GM11168 (cell line): ENCODE results near the gene TPRKB.
"Not testable (repeated sequence)": the region's sequence is repeated elsewhere in the genome, so short reads cannot be mapped to it uniquely, and the experiment has no call there.

Source experiments
- in situ Hi-C: fragments of 300-500 bp; cut with MboI; formaldehyde crosslinking; loops from one replicate; pipeline ENCODE4 v1.12.0; 2022; ENCODE audit warnings: low sequenced_read_pairs; ENCODE audit not compliant: unreplicated experiment

Gene TPRKB

DNA sequence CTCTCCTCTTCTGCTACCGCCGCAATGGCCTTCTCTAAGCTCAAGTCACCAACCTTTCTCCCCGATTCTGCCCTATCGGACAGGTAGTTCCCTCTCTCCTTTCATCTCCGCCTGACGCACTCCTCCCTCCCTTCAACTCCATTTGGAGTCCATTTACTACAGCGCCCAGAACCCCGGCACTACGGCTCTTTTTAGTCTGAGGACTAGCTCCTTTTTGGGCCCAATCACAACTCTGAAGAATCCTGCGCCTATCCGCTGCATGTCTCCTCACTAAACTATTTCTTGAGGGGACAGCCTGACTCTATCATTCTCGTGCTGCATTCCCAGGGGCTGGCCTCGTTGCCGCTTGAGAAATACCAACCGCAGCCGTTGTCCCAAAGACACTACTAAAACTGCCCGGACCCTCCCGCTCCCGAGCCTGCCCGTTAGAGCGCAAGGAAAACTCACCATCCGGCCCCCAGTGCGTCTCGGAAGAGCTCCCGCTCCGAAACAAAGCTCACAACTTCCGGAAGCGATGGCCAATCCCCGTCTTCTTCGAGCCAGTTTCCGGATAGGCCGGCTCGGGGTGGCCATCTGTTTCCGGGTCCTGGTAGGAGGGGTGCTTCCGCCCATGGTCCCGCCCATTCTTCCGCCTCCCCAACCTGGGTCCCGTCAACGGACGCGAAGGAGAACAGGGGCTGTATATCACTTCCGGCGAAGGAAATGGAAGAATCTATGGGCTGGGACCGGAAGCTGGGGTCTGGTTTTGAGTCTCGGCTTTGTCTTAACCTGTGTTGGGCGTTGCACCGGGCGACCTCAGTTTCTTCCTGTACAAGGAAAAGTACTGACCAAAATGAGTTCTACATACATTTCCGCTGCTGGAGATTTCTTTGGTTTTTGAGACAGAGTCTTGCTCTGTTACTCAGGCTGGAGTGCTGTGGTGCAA lies at the start of gene TPRKB:
Gene TPRKB, minus strand, starts transcription at position 491 of the 925 bp plus-strand sequence. CDS start 2,776 bp downstream, outside the sequence.
- in situ Hi-C loops: no loop called here

DNA sequence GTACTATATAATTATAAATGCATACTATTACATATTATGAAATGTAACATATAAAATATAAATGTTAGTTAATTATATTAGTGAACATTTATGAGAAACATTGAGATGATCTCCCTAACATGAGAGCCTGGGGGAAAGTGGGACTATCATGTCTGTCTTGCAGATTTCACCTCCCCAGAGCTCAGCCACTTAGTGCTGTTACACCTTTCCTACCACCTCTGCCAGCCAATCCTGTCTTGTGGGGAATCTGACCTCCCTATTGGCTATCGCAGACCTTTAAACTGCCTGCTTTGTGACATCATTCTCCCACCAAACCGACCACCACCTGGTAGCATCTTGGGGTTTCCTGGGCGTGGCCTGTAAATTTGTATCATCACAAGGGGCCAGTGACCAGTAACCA lies 46.7 kb upstream of the TPRKB start, which contains the start of gene C2orf78:
Gene C2orf78, plus strand, starts transcription at position 301 of the 400 bp plus-strand sequence. CDS start 127 bp downstream, outside the sequence.
- in situ Hi-C loops: not testable (repeated sequence)

DNA sequence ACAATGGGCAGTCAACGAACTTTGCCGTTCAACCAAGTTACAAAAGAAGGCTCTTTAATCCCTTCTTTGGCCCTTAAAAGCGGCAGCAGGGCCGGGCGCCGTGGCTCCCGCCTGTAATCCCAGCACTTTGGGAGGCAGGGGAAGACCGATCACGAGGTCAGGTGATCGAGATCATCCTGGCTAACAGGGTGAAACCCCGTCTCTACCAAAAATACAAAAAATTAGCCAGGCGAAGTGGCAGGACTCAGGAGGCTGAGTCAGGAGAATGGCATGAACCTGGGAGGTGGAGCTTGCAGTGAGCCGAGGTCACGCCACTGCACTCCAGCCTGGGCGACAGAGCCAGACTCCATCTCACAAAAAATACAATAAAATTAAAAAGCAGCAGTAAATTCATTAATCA lies 46.3 kb upstream of the TPRKB start:
- in situ Hi-C loops: not testable (repeated sequence)

DNA sequence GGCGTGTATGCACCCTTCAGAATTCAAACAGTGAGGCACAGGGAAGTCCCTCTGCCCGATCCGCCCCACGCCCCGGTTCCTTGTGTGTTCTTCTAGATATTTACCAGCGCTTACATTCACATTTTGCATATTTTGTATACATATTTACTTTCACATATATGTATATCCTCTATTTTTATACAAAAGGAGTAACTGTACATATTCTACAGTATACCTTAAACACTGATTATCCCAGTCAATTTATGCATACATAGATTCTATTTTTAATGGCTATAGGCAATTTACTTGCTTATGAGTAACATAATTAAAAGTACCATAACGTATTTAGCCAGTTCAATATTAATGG lies 43.1 kb upstream of the TPRKB start:
- in situ Hi-C loops: no loop called here

DNA sequence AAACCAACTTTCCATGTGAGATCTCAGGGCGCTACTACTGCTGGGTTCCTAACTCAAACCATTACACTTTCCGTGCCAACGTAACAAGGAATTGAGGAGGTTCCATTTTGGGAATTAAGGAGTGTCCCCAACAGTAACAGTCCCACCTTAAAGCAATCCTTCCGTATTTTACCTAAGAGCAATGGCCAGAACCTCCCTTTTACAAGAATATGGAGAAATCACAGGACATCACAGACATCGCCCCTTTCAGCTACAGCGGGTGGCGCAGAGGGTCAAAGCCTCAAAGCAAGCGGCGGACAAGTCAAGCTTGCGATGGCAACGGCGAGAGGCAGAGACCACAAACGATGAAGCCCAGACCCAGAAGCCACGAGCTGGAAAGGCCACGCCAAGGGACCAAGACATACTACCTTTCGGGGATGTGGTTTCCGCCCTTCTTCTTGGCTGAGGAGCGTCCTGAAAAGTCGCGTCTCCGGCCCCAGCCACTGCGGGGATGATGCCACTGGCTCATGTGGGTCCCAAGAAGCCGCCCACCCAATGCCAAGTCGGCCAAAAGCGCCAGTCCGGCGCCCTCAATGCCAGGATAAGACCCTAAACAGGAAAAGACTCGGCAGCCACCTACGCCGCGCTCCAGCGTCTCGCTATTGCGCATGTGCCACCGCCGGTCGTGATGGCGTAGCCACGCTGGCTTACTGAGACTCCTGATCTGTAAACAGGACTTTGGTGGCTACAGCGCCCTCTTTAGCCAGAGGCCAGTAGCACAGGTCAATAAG lies 42.5 kb upstream of the TPRKB start, which contains the start of gene DUSP11:
Gene DUSP11, minus strand, starts transcription at position 637 of the 770 bp plus-strand sequence. Its CDS starts 129 bp downstream, at position 508.
- in situ Hi-C loops: no loop called here

DNA sequence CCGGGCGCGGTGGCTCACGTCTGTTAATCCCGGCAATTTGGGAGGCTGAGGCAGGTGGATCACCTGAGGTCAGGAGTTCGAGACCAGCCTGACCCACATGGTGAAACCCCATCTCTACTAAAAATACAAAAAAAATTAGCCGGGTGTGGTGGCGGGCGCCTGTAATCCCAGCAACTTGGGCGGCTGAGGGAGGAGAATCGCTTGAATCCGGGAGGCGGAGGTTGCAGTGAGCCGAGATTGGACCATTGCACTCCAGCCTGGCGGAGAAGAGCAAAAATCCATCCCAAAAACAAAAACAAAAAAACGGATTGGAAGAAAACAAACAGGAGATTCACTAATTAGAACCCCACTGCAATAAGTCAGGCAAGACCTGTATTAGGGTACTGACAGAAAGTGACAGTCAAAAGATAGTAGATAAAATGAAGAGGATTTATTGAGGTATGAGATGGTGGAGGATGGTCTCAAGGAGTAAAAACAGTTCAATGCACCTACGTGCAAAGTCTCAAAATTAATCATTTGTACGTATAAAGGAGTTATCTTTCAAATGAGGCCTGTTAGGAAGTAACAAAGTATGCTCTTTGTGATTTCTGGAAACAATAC lies 41.8 kb upstream of the TPRKB start:
- in situ Hi-C loops: not testable (repeated sequence)

DNA sequence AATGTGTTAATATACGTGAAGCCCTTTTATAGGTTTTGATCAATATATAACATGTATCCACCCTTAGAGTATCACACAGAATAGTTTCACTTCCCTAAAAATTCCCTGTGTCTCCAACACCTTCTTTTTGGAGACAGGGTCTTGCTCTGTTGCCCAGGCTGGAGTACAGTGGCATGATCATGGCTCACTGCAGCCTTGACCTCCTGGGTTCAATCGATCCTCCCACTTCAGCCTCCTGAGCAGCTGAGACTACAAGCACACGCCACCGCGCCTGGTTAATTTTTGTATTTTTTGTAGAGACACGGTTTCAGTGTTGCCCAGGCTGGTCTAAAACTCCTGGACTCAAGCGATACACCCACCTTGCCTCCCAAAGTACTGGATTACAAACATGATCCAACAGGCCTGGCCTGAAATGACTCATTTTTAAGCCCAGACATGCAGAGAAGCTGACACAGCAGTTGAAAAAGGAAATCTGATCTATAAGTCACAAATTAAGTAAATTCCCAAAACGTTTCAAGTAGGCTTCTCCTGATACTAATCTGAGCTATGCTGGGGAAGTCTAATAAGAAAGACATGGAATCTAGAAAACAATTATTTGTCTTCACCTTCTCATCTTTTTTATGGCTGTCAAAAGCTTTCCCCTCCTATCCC lies 39.8 kb upstream of the TPRKB start:
- in situ Hi-C loops: no loop called here

DNA sequence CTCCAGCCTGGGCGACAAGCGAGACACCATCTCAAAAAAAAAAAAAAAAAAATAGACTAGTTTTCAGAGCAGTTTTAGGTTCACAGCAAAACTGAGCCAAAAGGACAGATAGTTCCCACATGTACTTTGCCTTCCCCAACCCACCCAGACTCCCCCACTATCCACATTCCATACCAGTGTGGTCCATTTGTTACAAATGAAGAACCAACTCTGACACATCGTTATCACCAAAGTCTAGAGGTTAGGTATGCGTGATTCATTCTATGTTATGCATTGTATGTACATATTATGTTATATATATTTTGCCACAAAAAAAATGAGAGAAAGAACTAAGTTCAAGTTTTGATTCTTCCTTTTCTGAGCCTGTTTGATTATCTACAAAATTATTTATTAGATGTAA lies 39.2 kb upstream of the TPRKB start:
- in situ Hi-C loops: no loop called here

DNA sequence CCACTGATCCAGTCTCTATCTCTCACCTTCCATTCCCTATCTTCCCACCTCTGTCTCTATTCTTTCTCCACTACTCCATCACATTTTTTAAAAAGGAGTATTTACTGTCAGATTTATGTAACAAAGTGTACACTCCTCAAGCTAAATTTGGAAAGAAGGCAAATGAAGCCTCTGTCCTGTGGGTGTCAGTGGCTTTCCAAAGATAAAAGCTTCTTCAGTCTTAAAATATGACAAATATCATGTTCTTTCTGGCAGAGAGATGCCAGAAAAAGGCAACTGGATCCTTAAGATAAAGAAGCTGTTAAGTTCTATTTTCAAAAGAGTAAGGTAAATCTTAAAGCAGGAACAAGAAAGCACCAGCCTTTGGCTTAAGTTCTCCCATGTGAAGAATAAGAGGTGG lies 35.7 kb upstream of the TPRKB start:
- in situ Hi-C loops: no loop called here

DNA sequence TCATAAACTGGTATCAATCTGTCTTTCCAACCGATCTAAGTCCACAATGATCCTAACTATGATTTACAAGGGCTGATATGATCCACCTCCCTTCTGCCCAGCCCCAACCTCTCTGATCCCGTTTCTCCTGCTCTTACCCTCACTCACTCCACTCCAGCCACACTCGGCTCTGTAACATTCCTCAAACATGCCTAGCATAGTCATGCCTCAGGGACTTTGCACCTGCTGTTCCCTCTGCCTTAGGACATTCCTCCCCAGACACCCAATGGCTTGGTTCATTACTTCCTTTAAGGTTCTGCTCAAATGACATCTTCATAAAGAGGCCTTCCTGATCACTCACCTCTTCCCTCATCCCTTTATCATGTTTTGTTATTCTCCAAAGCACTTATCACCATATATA lies 33.6 kb upstream of the TPRKB start:
- in situ Hi-C loops: no loop called here

DNA sequence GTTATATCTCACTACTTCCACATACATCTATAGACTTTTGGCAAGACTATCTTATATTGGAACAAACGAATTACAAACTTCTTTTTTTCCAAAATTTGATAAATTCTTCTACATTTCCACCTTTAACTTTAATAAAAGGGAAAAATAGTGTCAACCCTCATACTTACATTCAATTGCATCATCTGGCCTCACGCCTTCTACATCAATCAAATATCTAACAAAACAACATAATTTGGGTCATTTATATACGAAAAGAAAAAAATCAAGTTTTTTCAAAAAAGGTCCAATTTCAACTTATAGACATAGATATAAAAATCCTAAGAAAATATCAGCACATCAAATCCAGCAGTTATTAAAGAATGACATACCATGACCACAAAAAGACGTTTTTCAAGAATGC lies 29.8 kb upstream of the TPRKB start:
- in situ Hi-C loops: no loop called here

DNA sequence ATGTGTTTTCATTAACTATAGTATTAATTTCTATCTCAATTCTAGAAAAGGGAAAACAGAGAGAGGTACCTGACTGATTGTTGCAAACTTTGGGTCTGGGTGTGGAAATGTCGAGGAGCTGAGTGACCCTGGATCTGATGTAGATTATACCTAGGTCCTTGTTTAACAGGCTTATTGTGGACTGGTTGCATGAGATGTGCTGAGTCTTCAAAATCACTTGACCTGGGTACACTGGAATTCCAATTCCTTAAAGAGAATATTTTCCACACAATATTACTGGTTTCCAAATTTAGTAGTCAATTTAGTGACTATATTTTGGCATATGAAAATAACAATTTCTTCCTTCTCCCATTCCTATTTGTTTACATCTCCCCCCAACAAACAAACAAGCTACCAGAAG lies 29.2 kb upstream of the TPRKB start:
- in situ Hi-C loops: no loop called here

DNA sequence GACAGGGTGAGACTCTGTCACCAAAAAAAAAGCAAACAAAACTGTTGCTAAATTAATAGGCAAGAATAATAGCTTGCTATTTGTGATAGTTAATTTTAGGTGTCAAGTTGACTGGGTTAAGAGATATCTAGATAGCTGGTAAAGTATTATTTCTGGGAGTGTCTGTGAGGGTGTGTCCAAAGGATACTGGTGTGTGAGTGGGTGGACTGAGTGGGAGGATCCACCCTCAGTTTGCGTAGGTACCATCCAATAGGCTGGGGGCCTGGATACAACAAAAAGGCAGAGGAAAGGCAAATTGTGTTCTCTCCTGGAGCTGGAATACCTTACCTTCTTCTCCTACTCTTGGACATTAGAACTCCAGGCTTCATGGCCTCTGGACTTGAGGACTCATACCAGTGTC lies 27.8 kb upstream of the TPRKB start:
- in situ Hi-C loops: no loop called here

DNA sequence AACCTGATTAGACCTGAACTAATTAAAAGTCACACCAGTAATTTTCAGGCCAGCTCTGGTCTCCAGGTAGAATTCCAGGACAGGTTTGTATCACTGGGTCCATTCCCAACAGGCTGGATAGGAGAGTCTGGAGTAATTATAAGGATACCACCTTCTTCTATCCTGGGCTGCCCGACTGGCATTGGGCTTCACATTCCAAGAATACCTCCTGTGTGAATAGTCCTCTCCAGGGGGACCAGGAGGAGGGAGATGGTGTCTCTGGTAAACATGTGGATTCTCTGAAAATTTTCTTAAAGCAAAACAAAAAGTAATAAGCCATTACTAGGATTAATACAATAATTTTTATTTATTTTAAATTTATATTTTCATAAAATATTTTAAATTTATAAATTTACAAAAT lies 25.4 kb upstream of the TPRKB start:
- in situ Hi-C loops: no loop called here

DNA sequence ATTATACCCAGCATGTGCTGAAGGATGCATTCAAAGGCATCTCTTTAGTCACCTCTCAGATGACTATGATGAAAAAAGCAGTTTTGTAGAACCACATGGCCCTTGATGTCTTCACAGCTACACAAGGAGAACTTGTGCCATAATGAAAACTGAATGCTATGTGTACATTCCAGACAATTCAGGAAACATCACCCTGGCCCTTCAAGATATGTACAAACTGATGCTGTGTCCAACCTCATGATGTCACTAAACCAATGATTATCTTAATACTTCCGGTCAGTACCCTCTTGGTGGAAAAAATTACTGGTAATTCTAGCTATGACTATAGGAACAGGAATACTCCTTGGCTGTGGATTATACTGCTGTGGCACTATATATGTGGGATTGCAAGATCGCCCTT lies 22.8 kb upstream of the TPRKB start:
- in situ Hi-C loops: no loop called here

DNA sequence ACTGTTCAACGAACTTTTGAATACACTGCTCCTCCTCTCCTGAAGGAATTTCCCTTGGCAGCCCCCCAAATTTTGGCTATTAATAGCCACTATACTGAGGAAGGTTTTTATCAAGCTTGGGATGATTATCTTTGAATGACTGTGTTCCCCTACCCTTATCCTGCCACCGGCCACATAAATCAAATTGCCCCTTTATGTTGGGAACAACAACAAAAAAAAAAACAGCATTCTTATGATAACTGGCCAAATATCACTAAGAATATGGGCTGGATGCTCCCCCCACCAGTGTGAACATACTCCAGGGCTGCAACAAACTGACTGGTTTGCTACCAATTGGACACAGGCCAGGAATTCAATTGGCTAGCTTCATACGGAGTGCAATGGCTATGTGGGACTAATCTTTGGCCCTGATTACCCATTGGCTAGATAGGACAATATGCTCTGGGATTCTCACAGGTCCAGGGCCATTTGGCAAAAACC lies 22.2 kb upstream of the TPRKB start:
- in situ Hi-C loops: no loop called here

DNA sequence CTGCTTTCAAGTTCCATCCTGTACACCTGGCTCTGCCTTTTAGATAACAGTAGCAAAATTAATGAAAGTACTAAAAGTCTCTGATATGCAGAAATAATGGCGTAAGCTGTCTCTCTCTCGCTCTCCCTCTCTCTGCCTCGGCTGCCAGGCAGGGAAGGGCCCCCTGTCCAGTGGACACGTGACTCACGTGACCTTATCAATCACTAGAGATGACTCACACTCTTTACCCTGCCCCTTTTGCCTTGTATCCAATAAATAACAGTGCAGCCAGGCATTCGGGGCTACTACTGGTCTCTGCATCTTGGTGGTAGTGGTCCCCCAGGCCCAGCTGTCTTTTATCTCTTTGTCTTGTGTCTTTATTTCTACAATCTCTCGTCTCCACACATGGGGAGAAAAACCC lies 17.2 kb upstream of the TPRKB start:
- in situ Hi-C loops: not testable (repeated sequence)

DNA sequence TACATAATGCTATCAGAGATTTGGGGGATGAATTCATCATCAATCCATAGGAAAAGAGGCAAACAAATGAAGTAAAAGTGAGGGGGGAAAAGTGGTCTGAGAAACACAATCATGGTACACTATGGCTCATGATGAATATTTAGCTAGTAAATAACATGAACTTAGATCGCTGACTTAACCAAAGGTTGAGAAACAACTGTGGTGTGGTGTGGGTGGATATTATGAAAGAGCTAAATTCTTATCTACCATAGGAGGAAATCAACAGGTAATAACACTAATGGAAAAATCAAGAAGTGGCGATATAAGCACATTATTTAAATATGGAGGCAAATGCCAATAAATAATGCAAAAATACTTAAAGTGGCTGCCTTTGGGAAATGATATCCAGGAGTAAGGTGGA lies 12.2 kb upstream of the TPRKB start:
- in situ Hi-C loops: no loop called here

DNA sequence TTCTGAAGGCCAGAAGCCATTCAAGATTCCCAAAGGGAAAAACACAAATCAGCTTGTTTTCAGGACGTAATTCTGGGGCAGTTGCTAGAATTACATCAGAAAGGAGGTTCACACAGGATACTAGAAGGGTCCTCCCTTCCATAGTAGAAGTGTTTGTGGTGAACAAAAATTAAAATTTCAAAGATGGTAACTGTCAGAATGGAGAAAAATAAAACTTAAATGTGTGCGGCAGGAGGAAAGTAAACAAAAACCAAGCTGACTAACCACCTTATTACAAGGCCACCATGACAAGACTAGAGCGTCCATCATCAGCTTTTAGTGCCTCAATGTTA lies 9.7 kb upstream of the TPRKB start:
- in situ Hi-C loops: no loop called here
